ENCODE results near the gene ZNF268.

GRCh38 chr12:133236144-133236543 is 54.8 kb downstream of the ZNF268 start:
- TF ChIP-seq ZFHX2 (tag by site-specific recombination; conservative IDR thresholded peaks at IDR 0.05): no peak
- TF ChIP-seq KLF16 (tag by site-specific recombination; IDR thresholded peaks at IDR 0.05): no peak
- no peak for TF ChIP-seq ZNF302 (tag by site-specific recombination; IDR thresholded peaks at IDR 0.05; ENCODE audit: low read depth)
- no peak for TF ChIP-seq CTCF (tag by site-specific recombination; IDR thresholded peaks at IDR 0.05)
- no peak for TF ChIP-seq ZNF776 (tag by site-specific recombination; IDR thresholded peaks at IDR 0.05; ENCODE audit: borderline replicate concordance)
- TF ChIP-seq ZNF146 (tag by site-specific recombination; IDR thresholded peaks at IDR 0.05): no peak
- TF ChIP-seq GFI1B (tag by site-specific recombination; IDR thresholded peaks at IDR 0.05): no peak
- no peak for TF ChIP-seq ZBTB8A (tag by site-specific recombination; IDR thresholded peaks at IDR 0.05)
- TF ChIP-seq ZNF132 (tag by site-specific recombination; IDR thresholded peaks at IDR 0.05; ENCODE audit: borderline replicate concordance): no peak
- TF ChIP-seq ZBTB7A (tag by site-specific recombination; IDR thresholded peaks at IDR 0.05; ENCODE audit: low read depth): no peak
- TF ChIP-seq ZNF768 (tag by site-specific recombination; IDR thresholded peaks at IDR 0.05): no peak
- TF ChIP-seq WT1 (tag by site-specific recombination; IDR thresholded peaks at IDR 0.05): no peak

All from HEK293 (cell line).